Muscle layer of colon (tissue), 2 donors: ENCODE measurements around the gene ZNF483.
A peak's percentile ranks its signal among the peaks of the same experiment; 100 is the strongest.
"Not testable (repeated sequence)": the region's sequence is repeated elsewhere in the genome, so short reads cannot be mapped to it uniquely, and the experiment has no call there.

Source experiments
- H3K27ac ChIP-seq: one replicate; pipeline ENCODE4 v1.7.0; 2013; ENCODE audit warnings: low read depth, mild to moderate bottlenecking, low read length, moderate library complexity
- H3K27me3 ChIP-seq, 2 donors: one replicate each; pipeline ENCODE4 v1.7.0; 2013; ENCODE audit warnings: low read length in 2 of 2, mild to moderate bottlenecking in 2 of 2; ENCODE audit not compliant: insufficient read depth in 2 of 2, control insufficient read depth in 1 of 2
- H3K36me3 ChIP-seq: one replicate; pipeline ENCODE4 v1.7.0; 2013; ENCODE audit warnings: mild to moderate bottlenecking, low read length; ENCODE audit not compliant: insufficient read depth
- H3K4me1 ChIP-seq: one replicate; pipeline ENCODE4 v1.7.0; 2013; ENCODE audit warnings: mild to moderate bottlenecking, low read length; ENCODE audit not compliant: insufficient read depth
- H3K4me3 ChIP-seq, 2 donors: one replicate each; pipeline ENCODE4 v1.7.0; 2013; ENCODE audit warnings: low read length in 2 of 2, low read depth in 1 of 2, mild to moderate bottlenecking in 1 of 2, moderate library complexity in 1 of 2
- H3K9ac ChIP-seq: one replicate; pipeline ENCODE4 v1.7.0; 2013; ENCODE audit warnings: low read length
- H3K9me3 ChIP-seq: one replicate; pipeline ENCODE4 v1.7.0; 2013; ENCODE audit warnings: mild to moderate bottlenecking, low read length
- donor health status: abdominal sarcoma.
- donor health status: Adenocarcinoma of cecum.

The ZNF483 gene

GRCh38 chr9:111599092-111599954, 74.3 kb downstream of the ZNF483 start, which contains the start of gene PTGR1:
PTGR1 (minus strand) TSS chr9:111599647; CDS start chr9:111597422, 2,225 bp downstream.
- peak within 1 kb of the TSS; percentile 74 to 85 for H3K4me3 ChIP-seq
- H3K27ac ChIP-seq = peak within 1 kb of the TSS; percentile 89
- H3K27me3 ChIP-seq = no peaks in the 10 kb centered on the region
- peak within 1 kb of the TSS; percentile 82 for H3K9ac ChIP-seq
- peaks cover 5% of the 10 kb centered on the region for H3K36me3 ChIP-seq
- no peaks in the 10 kb centered on the region for H3K9me3 ChIP-seq
- peaks cover 4% of the 10 kb centered on the region for H3K4me1 ChIP-seq

GRCh38 chr9:111599955-111600343, 75.0 kb downstream of the ZNF483 start:
- peak overlapping the region; percentile 74 to 85 for H3K4me3 ChIP-seq
- H3K4me1 ChIP-seq = peaks cover 4% of the 10 kb centered on the region
- peak overlapping the region; percentile 82 for H3K9ac ChIP-seq
- peak overlapping the region; percentile 89 for H3K27ac ChIP-seq
- H3K27me3 ChIP-seq = no peaks in the 10 kb centered on the region
- peaks cover 5% of the 10 kb centered on the region for H3K36me3 ChIP-seq
- H3K9me3 ChIP-seq = no peaks in the 10 kb centered on the region

- H3K27ac ChIP-seq = no peak overlapping the region
- H3K9me3 ChIP-seq = no peaks in the 10 kb centered on the region
Observed at GRCh38 chr9:111601237-111602018, 76.4 kb downstream of the ZNF483 start.

GRCh38 chr9:111603041-111603440, 78.1 kb downstream of the ZNF483 start:
- Histone ChIP-seq H3K9ac (no peak overlapping the region), H3K9me3 (no peaks in the 10 kb centered on the region), H3K4me3 (no peak overlapping the region), H3K36me3 (no peaks in the 10 kb centered on the region), H3K4me1 (no peaks in the 10 kb centered on the region), H3K27me3 (no peaks in the 10 kb centered on the region), H3K27ac (no peak overlapping the region)

More at GRCh38 chr9:111601237-111602018, 76.4 kb downstream of the ZNF483 start:
- Histone ChIP-seq H3K9ac (no peak overlapping the region), H3K27me3 (no peaks in the 10 kb centered on the region), H3K36me3 (no peaks in the 10 kb centered on the region), H3K4me1 (peaks cover 4% of the 10 kb centered on the region), H3K4me3 (no peak overlapping the region)

- Histone ChIP-seq H3K27me3 (no peaks in the 10 kb centered on the region), H3K27ac (no peak overlapping the region), H3K4me1 (no peaks in the 10 kb centered on the region), H3K4me3 (no peak overlapping the region), H3K36me3 (no peaks in the 10 kb centered on the region), H3K9ac (no peak overlapping the region), H3K9me3 (no peaks in the 10 kb centered on the region)
Observed at GRCh38 chr9:111604054-111604615, 79.2 kb downstream of the ZNF483 start.

GRCh38 chr9:111605041-111605559, 80.1 kb downstream of the ZNF483 start:
- H3K9ac ChIP-seq = no peak overlapping the region
- H3K4me3 ChIP-seq = no peak overlapping the region
- no peaks in the 10 kb centered on the region for H3K27me3 ChIP-seq
- H3K36me3 ChIP-seq = no peaks in the 10 kb centered on the region
- H3K9me3 ChIP-seq = no peaks in the 10 kb centered on the region
- H3K4me1 ChIP-seq = no peaks in the 10 kb centered on the region
- H3K27ac ChIP-seq = no peak overlapping the region

- H3K4me3 ChIP-seq = no peak overlapping the region
- no peaks in the 10 kb centered on the region for H3K27me3 ChIP-seq
- H3K36me3 ChIP-seq = no peaks in the 10 kb centered on the region
- H3K4me1 ChIP-seq = no peaks in the 10 kb centered on the region
- no peaks in the 10 kb centered on the region for H3K9me3 ChIP-seq
- no peak overlapping the region for H3K9ac ChIP-seq
- H3K27ac ChIP-seq = no peak overlapping the region
Observed at GRCh38 chr9:111610149-111610548, 85.2 kb downstream of the ZNF483 start.

GRCh38 chr9:111610845-111611244, 85.9 kb downstream of the ZNF483 start:
- H3K4me1 ChIP-seq = no peaks in the 10 kb centered on the region
- H3K4me3 ChIP-seq = no peak overlapping the region
- no peaks in the 10 kb centered on the region for H3K27me3 ChIP-seq
- no peak overlapping the region for H3K9ac ChIP-seq
- no peaks in the 10 kb centered on the region for H3K36me3 ChIP-seq
- H3K9me3 ChIP-seq = no peaks in the 10 kb centered on the region
- no peak overlapping the region for H3K27ac ChIP-seq

GRCh38 chr9:111613436-111614040, 88.6 kb downstream of the ZNF483 start:
- Histone ChIP-seq H3K9ac (no peak overlapping the region), H3K4me1 (no peaks in the 10 kb centered on the region), H3K27me3 (no peaks in the 10 kb centered on the region), H3K27ac (no peak overlapping the region), H3K4me3 (no peak overlapping the region), H3K36me3 (no peaks in the 10 kb centered on the region), H3K9me3 (no peaks in the 10 kb centered on the region)

GRCh38 chr9:111615928-111616327, 90.9 kb downstream of the ZNF483 start:
- Histone ChIP-seq H3K4me3 (no peak overlapping the region), H3K36me3 (no peaks in the 10 kb centered on the region), H3K27ac (no peak overlapping the region), H3K9ac (no peak overlapping the region), H3K27me3 (no peaks in the 10 kb centered on the region), H3K4me1 (no peaks in the 10 kb centered on the region), H3K9me3 (no peaks in the 10 kb centered on the region)

GRCh38 chr9:111617349-111617748, 92.4 kb downstream of the ZNF483 start:
- H3K9ac ChIP-seq, H3K27ac ChIP-seq, H3K4me1 ChIP-seq, H3K27me3 ChIP-seq, H3K9me3 ChIP-seq, H3K4me3 ChIP-seq, H3K36me3 ChIP-seq: not testable (repeated sequence)
